CD8-positive, alpha-beta memory T cell (primary cell): ENCODE measurements around the gene SNX19. TPM values are rescaled to one million over a fixed set of nuclear protein-coding genes. Genes with fewer than 3 reads are reported as not detected.
A peak's percentile ranks its signal among the peaks of the same experiment; 100 is the strongest.

Experiments
- CTCF ChIA-PET: fragments of 350-600 bp; sonication (Branson Sonifier 250); formaldehyde crosslinking; loops from one replicate; lab custom pipeline; 2021; ENCODE audit warnings: antibody characterized with exemption; lab: Charles Lee
- POLR2A ChIA-PET: fragments of 350-600 bp; sonication (Branson Sonifier 250); formaldehyde crosslinking; loops from one replicate; lab custom pipeline; 2021; ENCODE audit warnings: antibody characterized with exemption; lab: Charles Lee
- DNase-seq, 5 donors: peaks; one replicate each; pipeline versions ENCODE4 v3.0.0 to v3.0.0-alpha.2; 2020 to 2022; ENCODE audit warnings: mixed read lengths in 1 of 5
- H3K27ac ChIP-seq: one replicate; pipeline ENCODE4 v1.7.0; 2013; ENCODE audit warnings: low read depth, mild to moderate bottlenecking, low read length, moderate library complexity
- H3K27me3 ChIP-seq: 2 replicates; pipeline ENCODE4 v1.7.0; 2013; ENCODE audit warnings: low read length, mild to moderate bottlenecking; ENCODE audit not compliant: insufficient read depth, poor library complexity, severe bottlenecking
- H3K36me3 ChIP-seq: 2 replicates; pipeline ENCODE4 v1.7.0; 2013; ENCODE audit warnings: mild to moderate bottlenecking, low read length, moderate library complexity; ENCODE audit not compliant: insufficient read depth
- H3K4me1 ChIP-seq: 2 replicates; pipeline ENCODE4 v1.7.0; 2013; ENCODE audit warnings: mild to moderate bottlenecking, low read length, moderate library complexity; ENCODE audit not compliant: insufficient read depth
- H3K4me3 ChIP-seq: 2 replicates; pipeline ENCODE4 v1.7.0; 2013; ENCODE audit warnings: mild to moderate bottlenecking, low read length
- H3K9me3 ChIP-seq: 2 replicates; pipeline ENCODE4 v1.7.0; 2013; ENCODE audit warnings: mild to moderate bottlenecking, low read length
- H3K27ac Mint-ChIP-seq, 8 donors: one replicate each; pipeline ENCODE4 v1.8.0; 2020 to 2021; ENCODE audit warnings: mixed read lengths in 8 of 8, mild to moderate bottlenecking in 6 of 8, inconsistent platforms in 3 of 8, moderate library complexity in 3 of 8
- H3K27me3 Mint-ChIP-seq, 2 donors: one replicate each; pipeline ENCODE4 v1.8.0; 2020 to 2021; ENCODE audit warnings: mixed read lengths in 2 of 2, mild to moderate bottlenecking in 1 of 2, moderate library complexity in 1 of 2
- H3K36me3 Mint-ChIP-seq, 3 donors: one replicate each; pipeline ENCODE4 v1.8.0; 2020 to 2021; ENCODE audit warnings: mixed read lengths in 3 of 3, inconsistent platforms in 1 of 3, mild to moderate bottlenecking in 1 of 3
- H3K4me1 Mint-ChIP-seq, 3 donors: one replicate each; pipeline ENCODE4 v1.8.0; 2020 to 2021; ENCODE audit warnings: mixed read lengths in 3 of 3, inconsistent platforms in 1 of 3, mild to moderate bottlenecking in 1 of 3
- H3K4me3 Mint-ChIP-seq, 7 donors: one replicate each; pipeline ENCODE4 v1.8.0; 2020 to 2021; ENCODE audit warnings: mixed read lengths in 7 of 7, mild to moderate bottlenecking in 6 of 7, moderate library complexity in 4 of 7, inconsistent platforms in 2 of 7
- H3K9me3 Mint-ChIP-seq, 5 donors: one replicate each; pipeline ENCODE4 v1.8.0; 2020 to 2022; ENCODE audit warnings: mixed read lengths in 5 of 5, mild to moderate bottlenecking in 3 of 5, moderate library complexity in 2 of 5, inconsistent platforms in 1 of 5
- polyA plus RNA-seq: library from polyadenylated mRNA; unstranded; fragments of 300-500 nt; fragmentation: Illumina TruSeq; gene quantifications from one replicate; pipeline ENCODE4 v1.2.3, GENCODE V29; 2021
- total RNA-seq, 2 experiments: library from RNA; stranded (reverse); gene quantifications; one replicate each; pipeline ENCODE4 v1.2.3, GENCODE V29; 2021

Gene SNX19
- total and polyA plus RNA-seq, 3 experiments from 2014 or later: 21.9 to 44.4 (median 41.2) TPM

- POLR2A ChIA-PET: no interaction called here
- no peak for DNase-seq
- H3K4me3 Mint-ChIP-seq: no peak overlapping the region
- Histone ChIP-seq H3K27ac (no peak overlapping the region), H3K4me3 (no peak overlapping the region), H3K4me1 (no peaks in the 10 kb centered on the region), H3K9me3 (no peaks in the 10 kb centered on the region), H3K27me3 (peaks cover 5% of the 10 kb centered on the region), H3K36me3 (no peaks in the 10 kb centered on the region)
- H3K4me1 Mint-ChIP-seq: no peaks in the 10 kb centered on the region
- H3K27ac Mint-ChIP-seq: no peak overlapping the region
- peaks cover 15 to 55% of the 10 kb centered on the region in 2 donors for H3K27me3 Mint-ChIP-seq
- H3K36me3 Mint-ChIP-seq: no peaks in the 10 kb centered on the region
- CTCF ChIA-PET: interaction anchor here (1.1 kb wide), 1 partner anchor 22 kb away, joined by 4 read pairs; no protein-coding TSS in a partner anchor
- H3K9me3 Mint-ChIP-seq: peaks cover 5 to 20% (median 14%) of the 10 kb centered on the region in 5 donors
These were observed 76.2 kb downstream of the SNX19 start for GRCh38 chr11:130839981-130840666.

GRCh38 chr11:130837194-130837593, 79.1 kb downstream of the SNX19 start:
- CTCF ChIA-PET: interaction anchor here (1.4 kb wide), 1 partner anchor 25 kb away, joined by 4 read pairs; no protein-coding TSS in a partner anchor
- POLR2A ChIA-PET: no interaction called here
- no peak overlapping the region for H3K27ac Mint-ChIP-seq

GRCh38 chr11:130834886-130835285, 81.4 kb downstream of the SNX19 start:
- Histone ChIP-seq H3K4me3 (no peak overlapping the region), H3K4me1 (no peaks in the 10 kb centered on the region), H3K9me3 (no peaks in the 10 kb centered on the region), H3K36me3 (no peaks in the 10 kb centered on the region), H3K27me3 (no peaks in the 10 kb centered on the region), H3K27ac (no peak overlapping the region)
- Mint-ChIP-seq H3K27ac (no peak overlapping the region), H3K4me1 (no peaks in the 10 kb centered on the region), H3K9me3 (peaks cover 5 to 20% (median 14%) of the 10 kb centered on the region in 5 donors), H3K36me3 (no peaks in the 10 kb centered on the region), H3K27me3 (peaks cover 5 to 23% of the 10 kb centered on the region in 2 donors), H3K4me3 (no peak overlapping the region)
- ChIA-PET CTCF (no interaction called here), POLR2A (no interaction called here)
- no peak for DNase-seq

More at GRCh38 chr11:130837194-130837593, 79.1 kb downstream of the SNX19 start:
- Mint-ChIP-seq H3K36me3 (no peaks in the 10 kb centered on the region), H3K27me3 (peaks cover 13 to 39% of the 10 kb centered on the region in 2 donors), H3K4me3 (no peak overlapping the region), H3K4me1 (no peaks in the 10 kb centered on the region), H3K9me3 (peaks cover 5 to 20% (median 14%) of the 10 kb centered on the region in 5 donors)
- no peak overlapping the region for H3K27ac ChIP-seq
- DNase-seq: no peak
- H3K4me3 ChIP-seq: no peak overlapping the region
- peaks cover under 1% of the 10 kb centered on the region for H3K27me3 ChIP-seq
- H3K36me3 ChIP-seq: no peaks in the 10 kb centered on the region
- H3K9me3 ChIP-seq: no peaks in the 10 kb centered on the region
- no peaks in the 10 kb centered on the region for H3K4me1 ChIP-seq

GRCh38 chr11:130832566-130833425, 83.5 kb downstream of the SNX19 start:
- H3K27me3 Mint-ChIP-seq: peaks cover 5 to 17% of the 10 kb centered on the region in 2 donors
- ChIA-PET POLR2A (no interaction called here), CTCF (no interaction called here)
- Histone ChIP-seq H3K36me3 (no peaks in the 10 kb centered on the region), H3K4me3 (no peak overlapping the region), H3K9me3 (no peaks in the 10 kb centered on the region), H3K4me1 (no peaks in the 10 kb centered on the region), H3K27me3 (no peaks in the 10 kb centered on the region), H3K27ac (no peak overlapping the region)
- peaks cover 5 to 13% (median 10%) of the 10 kb centered on the region in 5 donors for H3K9me3 Mint-ChIP-seq
- H3K27ac Mint-ChIP-seq: no peak overlapping the region
- no peaks in the 10 kb centered on the region for H3K36me3 Mint-ChIP-seq
- H3K4me3 Mint-ChIP-seq: no peak overlapping the region
- DNase-seq: no peak
- no peaks in the 10 kb centered on the region for H3K4me1 Mint-ChIP-seq

GRCh38 chr11:130831976-130832375, 84.3 kb downstream of the SNX19 start:
- Histone ChIP-seq H3K27me3 (no peaks in the 10 kb centered on the region), H3K4me3 (no peak overlapping the region), H3K9me3 (no peaks in the 10 kb centered on the region), H3K36me3 (no peaks in the 10 kb centered on the region), H3K4me1 (no peaks in the 10 kb centered on the region), H3K27ac (no peak overlapping the region)
- peaks cover 5 to 14% of the 10 kb centered on the region in 2 donors for H3K27me3 Mint-ChIP-seq
- H3K4me1 Mint-ChIP-seq: no peaks in the 10 kb centered on the region
- ChIA-PET POLR2A (no interaction called here), CTCF (no interaction called here)
- H3K36me3 Mint-ChIP-seq: no peaks in the 10 kb centered on the region
- peaks cover under 1 to 7% (median 5%) of the 10 kb centered on the region in 5 donors for H3K9me3 Mint-ChIP-seq
- DNase-seq: no peak
- no peak overlapping the region for H3K4me3 Mint-ChIP-seq
- peak overlapping the region in 1 of 8 donors; percentile 7 for H3K27ac Mint-ChIP-seq

GRCh38 chr11:130831506-130831905, 84.8 kb downstream of the SNX19 start:
- DNase-seq: no peak
- Mint-ChIP-seq H3K27me3 (peaks cover 3 to 10% of the 10 kb centered on the region in 2 donors), H3K4me1 (no peaks in the 10 kb centered on the region), H3K9me3 (peaks cover 0 to 3% (median 0%) of the 10 kb centered on the region in 5 donors), H3K36me3 (no peaks in the 10 kb centered on the region), H3K27ac (no peak overlapping the region), H3K4me3 (no peak overlapping the region)
- Histone ChIP-seq H3K4me1 (no peaks in the 10 kb centered on the region), H3K36me3 (no peaks in the 10 kb centered on the region), H3K27me3 (no peaks in the 10 kb centered on the region), H3K4me3 (no peak overlapping the region), H3K27ac (no peak overlapping the region), H3K9me3 (no peaks in the 10 kb centered on the region)
- POLR2A ChIA-PET: no interaction called here
- CTCF ChIA-PET: no interaction called here

- no peak overlapping the region for H3K4me3 Mint-ChIP-seq
- CTCF ChIA-PET: no interaction called here
- no peaks in the 10 kb centered on the region for H3K4me1 Mint-ChIP-seq
- Histone ChIP-seq H3K36me3 (no peaks in the 10 kb centered on the region), H3K9me3 (no peaks in the 10 kb centered on the region), H3K27ac (no peak overlapping the region), H3K4me1 (no peaks in the 10 kb centered on the region), H3K27me3 (no peaks in the 10 kb centered on the region), H3K4me3 (no peak overlapping the region)
- DNase-seq: no peak
- POLR2A ChIA-PET: no interaction called here
- H3K27ac Mint-ChIP-seq: no peak overlapping the region
- no peaks in the 10 kb centered on the region for H3K9me3 Mint-ChIP-seq
- no peaks in the 10 kb centered on the region for H3K36me3 Mint-ChIP-seq
- H3K27me3 Mint-ChIP-seq: peaks cover 2 to 8% of the 10 kb centered on the region in 2 donors
These were observed 85.7 kb downstream of the SNX19 start for GRCh38 chr11:130830566-130830965.

GRCh38 chr11:130829920-130830511, 86.3 kb downstream of the SNX19 start:
- H3K4me1 ChIP-seq: no peaks in the 10 kb centered on the region
- no peaks in the 10 kb centered on the region for H3K9me3 ChIP-seq
- Mint-ChIP-seq H3K4me1 (no peaks in the 10 kb centered on the region), H3K27me3 (peaks cover 2 to 9% of the 10 kb centered on the region in 2 donors), H3K27ac (peak overlapping the region in 1 of 8 donors; percentile 29), H3K9me3 (no peaks in the 10 kb centered on the region), H3K4me3 (no peak overlapping the region), H3K36me3 (no peaks in the 10 kb centered on the region)
- no peaks in the 10 kb centered on the region for H3K27me3 ChIP-seq
- no peaks in the 10 kb centered on the region for H3K36me3 ChIP-seq
- no peak for DNase-seq
- ChIA-PET POLR2A (no interaction called here), CTCF (no interaction called here)
- no peak overlapping the region for H3K27ac ChIP-seq
- no peak overlapping the region for H3K4me3 ChIP-seq
